ENCODE data around the gene TIMM29. TPM values are rescaled to one million over a fixed set of nuclear protein-coding genes. Genes with fewer than 3 reads are reported as not detected.

Gene TIMM29
- polyA plus RNA-seq, 1 donor from 2014 or later = 39.4 TPM

DNA sequence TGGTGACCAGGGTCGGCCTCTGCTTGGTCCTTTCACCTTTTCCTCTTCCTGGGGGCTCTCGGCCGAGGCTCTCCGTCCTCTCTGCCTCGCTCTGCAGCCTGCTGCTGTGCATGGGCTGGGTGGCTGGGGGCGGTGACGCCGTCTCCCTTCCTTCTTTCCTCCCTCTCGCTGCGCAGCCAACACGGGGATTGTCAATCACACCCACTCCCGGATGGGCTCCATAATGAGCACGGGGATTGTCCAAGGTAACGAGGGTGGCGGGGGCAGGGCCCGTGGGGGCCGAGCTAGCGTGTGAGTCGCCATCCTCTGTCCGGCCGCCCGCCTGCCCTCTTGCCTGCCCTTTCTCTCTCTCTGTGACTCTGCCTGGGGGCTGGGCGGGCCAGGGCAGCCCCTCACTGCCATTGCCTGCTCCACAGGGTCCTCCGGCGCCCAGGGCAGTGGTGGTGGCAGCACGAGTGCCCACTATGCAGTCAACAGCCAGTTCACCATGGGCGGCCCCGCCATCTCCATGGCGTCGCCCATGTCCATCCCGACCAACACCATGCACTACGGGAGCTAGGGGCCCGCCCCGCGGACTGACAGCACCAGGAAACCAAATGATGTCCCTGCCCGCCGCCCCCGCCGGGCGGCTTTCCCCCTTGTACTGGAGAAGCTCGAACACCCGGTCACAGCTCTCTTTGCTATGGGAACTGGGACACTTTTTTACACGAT lies 7.3 kb upstream of the TIMM29 start:
- H3K27ac ChIP-seq (ENCODE audit: low read length) = no peak overlapping the region
- H3K27me3 ChIP-seq (ENCODE audit: insufficient read depth, low read depth, low read length) = no peaks in the 10 kb centered on the region
- H3K36me3 ChIP-seq (ENCODE audit: insufficient read depth, low read length) = no peaks in the 10 kb centered on the region

DNA sequence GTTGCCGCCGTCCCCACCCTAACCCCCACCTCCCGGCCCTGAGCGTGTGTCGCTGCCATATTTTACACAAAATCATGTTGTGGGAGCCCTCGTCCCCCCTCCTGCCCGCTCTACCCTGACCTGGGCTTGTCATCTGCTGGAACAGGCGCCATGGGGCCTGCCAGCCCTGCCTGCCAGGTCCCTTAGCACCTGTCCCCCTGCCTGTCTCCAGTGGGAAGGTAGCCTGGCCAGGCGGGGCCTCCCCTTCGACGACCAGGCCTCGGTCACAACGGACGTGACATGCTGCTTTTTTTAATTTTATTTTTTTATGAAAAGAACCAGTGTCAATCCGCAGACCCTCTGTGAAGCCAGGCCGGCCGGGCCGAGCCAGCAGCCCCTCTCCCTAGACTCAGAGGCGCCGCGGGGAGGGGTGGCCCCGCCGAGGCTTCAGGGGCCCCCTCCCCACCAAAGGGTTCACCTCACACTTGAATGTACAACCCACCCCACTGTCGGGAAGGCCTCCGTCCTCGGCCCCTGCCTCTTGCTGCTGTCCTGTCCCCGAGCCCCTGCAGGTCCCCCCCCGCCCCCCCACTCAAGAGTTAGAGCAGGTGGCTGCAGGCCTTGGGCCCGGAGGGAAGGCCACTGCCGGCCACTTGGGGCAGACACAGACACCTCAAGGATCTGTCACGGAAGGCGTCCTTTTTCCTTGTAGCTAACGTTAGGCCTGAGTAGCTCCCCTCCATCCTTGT lies 6.5 kb upstream of the TIMM29 start:
- H3K79me2 ChIP-seq (replicated peaks; ENCODE audit: insufficient read depth, low read length) = no peaks in the 10 kb centered on the region
- H3F3A ChIP-seq (ENCODE audit: insufficient read depth, low read length, poor library complexity, severe bottlenecking) = no peaks in the 10 kb centered on the region
- no peaks in the 10 kb centered on the region for H3K9me2 ChIP-seq (ENCODE audit: insufficient read depth, low read length)
- no peak overlapping the region for H3K9ac ChIP-seq (ENCODE audit: low read length)
- H2AFZ ChIP-seq (ENCODE audit: low read depth, low read length) = no peak overlapping the region
- H3K27ac ChIP-seq (ENCODE audit: low read length) = no peak overlapping the region
- no peaks in the 10 kb centered on the region for H3K27me3 ChIP-seq (ENCODE audit: insufficient read depth, low read depth, low read length)
- no peak overlapping the region for H3K4me2 ChIP-seq (ENCODE audit: low read length)
- H3K9me3 ChIP-seq (ENCODE audit: low read length) = no peaks in the 10 kb centered on the region
- H3K36me3 ChIP-seq (ENCODE audit: insufficient read depth, low read length) = no peaks in the 10 kb centered on the region
- H4K20me1 ChIP-seq (ENCODE audit: insufficient read depth) = no peaks in the 10 kb centered on the region
- H3K4me3 ChIP-seq (ENCODE audit: low read length) = no peak overlapping the region
- TF ChIP-seq, protein P1, sequence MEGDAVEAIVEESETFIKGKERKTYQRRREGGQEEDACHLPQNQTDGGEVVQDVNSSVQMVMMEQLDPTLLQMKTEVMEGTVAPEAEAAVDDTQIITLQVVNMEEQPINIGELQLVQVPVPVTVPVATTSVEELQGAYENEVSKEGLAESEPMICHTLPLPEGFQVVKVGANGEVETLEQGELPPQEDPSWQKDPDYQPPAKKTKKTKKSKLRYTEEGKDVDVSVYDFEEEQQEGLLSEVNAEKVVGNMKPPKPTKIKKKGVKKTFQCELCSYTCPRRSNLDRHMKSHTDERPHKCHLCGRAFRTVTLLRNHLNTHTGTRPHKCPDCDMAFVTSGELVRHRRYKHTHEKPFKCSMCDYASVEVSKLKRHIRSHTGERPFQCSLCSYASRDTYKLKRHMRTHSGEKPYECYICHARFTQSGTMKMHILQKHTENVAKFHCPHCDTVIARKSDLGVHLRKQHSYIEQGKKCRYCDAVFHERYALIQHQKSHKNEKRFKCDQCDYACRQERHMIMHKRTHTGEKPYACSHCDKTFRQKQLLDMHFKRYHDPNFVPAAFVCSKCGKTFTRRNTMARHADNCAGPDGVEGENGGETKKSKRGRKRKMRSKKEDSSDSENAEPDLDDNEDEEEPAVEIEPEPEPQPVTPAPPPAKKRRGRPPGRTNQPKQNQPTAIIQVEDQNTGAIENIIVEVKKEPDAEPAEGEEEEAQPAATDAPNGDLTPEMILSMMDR (IDR thresholded peaks at IDR 0.05; ENCODE audit: poor library complexity, severe bottlenecking) = no peak
- TF ChIP-seq MXI1 (conservative IDR thresholded peaks at IDR 0.05; ENCODE audit: poor library complexity, severe bottlenecking) (no peak), EP300 (conservative IDR thresholded peaks at IDR 0.05; ENCODE audit: poor library complexity, severe bottlenecking) (no peak), EZH2 (IDR thresholded peaks at IDR 0.05; ENCODE audit: borderline replicate concordance, insufficient read depth, low read length, poor library complexity, severe bottlenecking) (no peak), POLR2AphosphoS5 (IDR thresholded peaks at IDR 0.05) (no peak), TAF1 (IDR thresholded peaks at IDR 0.05; ENCODE audit: low read depth) (no peak), SMC3 (conservative IDR thresholded peaks at IDR 0.05; ENCODE audit: poor library complexity) (no peak)
- TF ChIP-seq, protein P2, sequence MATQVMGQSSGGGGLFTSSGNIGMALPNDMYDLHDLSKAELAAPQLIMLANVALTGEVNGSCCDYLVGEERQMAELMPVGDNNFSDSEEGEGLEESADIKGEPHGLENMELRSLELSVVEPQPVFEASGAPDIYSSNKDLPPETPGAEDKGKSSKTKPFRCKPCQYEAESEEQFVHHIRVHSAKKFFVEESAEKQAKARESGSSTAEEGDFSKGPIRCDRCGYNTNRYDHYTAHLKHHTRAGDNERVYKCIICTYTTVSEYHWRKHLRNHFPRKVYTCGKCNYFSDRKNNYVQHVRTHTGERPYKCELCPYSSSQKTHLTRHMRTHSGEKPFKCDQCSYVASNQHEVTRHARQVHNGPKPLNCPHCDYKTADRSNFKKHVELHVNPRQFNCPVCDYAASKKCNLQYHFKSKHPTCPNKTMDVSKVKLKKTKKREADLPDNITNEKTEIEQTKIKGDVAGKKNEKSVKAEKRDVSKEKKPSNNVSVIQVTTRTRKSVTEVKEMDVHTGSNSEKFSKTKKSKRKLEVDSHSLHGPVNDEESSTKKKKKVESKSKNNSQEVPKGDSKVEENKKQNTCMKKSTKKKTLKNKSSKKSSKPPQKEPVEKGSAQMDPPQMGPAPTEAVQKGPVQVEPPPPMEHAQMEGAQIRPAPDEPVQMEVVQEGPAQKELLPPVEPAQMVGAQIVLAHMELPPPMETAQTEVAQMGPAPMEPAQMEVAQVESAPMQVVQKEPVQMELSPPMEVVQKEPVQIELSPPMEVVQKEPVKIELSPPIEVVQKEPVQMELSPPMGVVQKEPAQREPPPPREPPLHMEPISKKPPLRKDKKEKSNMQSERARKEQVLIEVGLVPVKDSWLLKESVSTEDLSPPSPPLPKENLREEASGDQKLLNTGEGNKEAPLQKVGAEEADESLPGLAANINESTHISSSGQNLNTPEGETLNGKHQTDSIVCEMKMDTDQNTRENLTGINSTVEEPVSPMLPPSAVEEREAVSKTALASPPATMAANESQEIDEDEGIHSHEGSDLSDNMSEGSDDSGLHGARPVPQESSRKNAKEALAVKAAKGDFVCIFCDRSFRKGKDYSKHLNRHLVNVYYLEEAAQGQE (IDR thresholded peaks at IDR 0.05; ENCODE audit: borderline replicate concordance) = no peak

More for the DNA sequence above, 7.3 kb upstream of the TIMM29 start:
- no peaks in the 10 kb centered on the region for H3K79me2 ChIP-seq (replicated peaks; ENCODE audit: insufficient read depth, low read length)
- H3F3A ChIP-seq (ENCODE audit: insufficient read depth, low read length, poor library complexity, severe bottlenecking) = no peaks in the 10 kb centered on the region
- no peaks in the 10 kb centered on the region for H4K20me1 ChIP-seq (ENCODE audit: insufficient read depth)
- H3K4me3 ChIP-seq (ENCODE audit: low read length) = no peak overlapping the region
- H3K9me2 ChIP-seq (ENCODE audit: insufficient read depth, low read length) = no peaks in the 10 kb centered on the region
- H2AFZ ChIP-seq (ENCODE audit: low read depth, low read length) = no peak overlapping the region
- no peaks in the 10 kb centered on the region for H3K9me3 ChIP-seq (ENCODE audit: low read length)
- TF ChIP-seq, protein P2 (IDR thresholded peaks at IDR 0.05; ENCODE audit: borderline replicate concordance) = no peak
- TF ChIP-seq RAD21 (conservative IDR thresholded peaks at IDR 0.05) = no peak
- TF ChIP-seq POLR2AphosphoS5 (IDR thresholded peaks at IDR 0.05) = no peak
- no peak for TF ChIP-seq TAF1 (IDR thresholded peaks at IDR 0.05; ENCODE audit: low read depth)
- no peak for TF ChIP-seq EZH2 (IDR thresholded peaks at IDR 0.05; ENCODE audit: borderline replicate concordance, insufficient read depth, low read length, poor library complexity, severe bottlenecking)
- TF ChIP-seq EP300 (conservative IDR thresholded peaks at IDR 0.05; ENCODE audit: poor library complexity, severe bottlenecking) = no peak
- no peak for TF ChIP-seq MXI1 (conservative IDR thresholded peaks at IDR 0.05; ENCODE audit: poor library complexity, severe bottlenecking)
- no peak for TF ChIP-seq SMC3 (conservative IDR thresholded peaks at IDR 0.05; ENCODE audit: poor library complexity)
- TF ChIP-seq, protein P1 (IDR thresholded peaks at IDR 0.05; ENCODE audit: poor library complexity, severe bottlenecking) = no peak
- no peak overlapping the region for H3K9ac ChIP-seq (ENCODE audit: low read length)
- no peak overlapping the region for H3K4me2 ChIP-seq (ENCODE audit: low read length)

Measured in neural cell (in vitro differentiated cells).